GM21447 (cell line): Measurements from ENCODE around the gene TNPO1.
"Not testable (repeated sequence)": the region's sequence is repeated elsewhere in the genome, so short reads cannot be mapped to it uniquely, and the experiment has no call there.

Source experiments
- ATAC-seq: cut with Tn5 transposase; IDR thresholded peaks from one replicate; pipeline ENCODE4 v1.9.1; 2021; ENCODE audit not compliant: unreplicated experiment

The TNPO1 gene

DNA sequence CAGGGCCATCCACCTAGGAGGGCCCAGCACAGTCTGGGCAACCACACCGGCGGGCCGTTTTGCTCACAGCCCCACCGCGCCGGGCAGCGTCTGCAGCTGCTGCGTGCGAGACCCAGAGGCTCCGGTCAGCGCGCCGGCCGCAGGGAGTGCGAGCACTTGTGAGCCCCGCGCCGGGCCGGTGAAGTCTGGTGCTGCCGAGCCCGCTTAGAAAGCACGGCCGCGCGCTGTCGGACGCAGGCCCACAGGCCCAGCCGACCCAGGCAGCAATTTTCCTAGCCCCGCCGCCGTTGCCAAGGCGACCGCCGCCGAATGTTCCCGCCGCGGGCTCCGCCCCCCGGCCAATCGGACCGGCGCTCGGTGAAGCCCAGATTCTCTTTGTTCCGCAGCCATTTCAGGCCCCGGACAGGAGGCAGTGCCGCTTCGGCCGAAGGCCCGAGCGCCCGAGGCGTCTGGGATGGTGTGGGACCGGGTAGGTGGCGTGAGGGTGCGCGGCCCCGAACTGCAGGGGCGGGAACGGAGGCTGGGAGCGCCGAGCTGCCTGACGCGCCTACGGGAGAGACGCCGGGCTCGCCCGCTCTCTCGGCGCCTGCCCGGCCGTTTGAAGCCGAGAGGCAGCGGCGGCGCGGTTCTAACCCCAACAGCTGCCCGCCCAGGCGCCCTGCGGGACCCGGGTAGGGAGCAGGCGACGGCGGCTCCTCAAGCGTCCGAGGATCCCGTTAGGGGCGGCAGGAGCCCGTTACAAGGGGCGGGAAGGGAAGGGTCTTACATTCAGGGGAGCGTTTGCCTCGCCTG, at the start of gene TNPO1:
TSS of gene TNPO1 (plus strand) at position 378 of the 792 bp plus-strand sequence. CDS start at position 455, 77 bp downstream.
- ATAC-seq = peak; percentile 75

GRCh38 chr5:72767289-72768010, 49.0 kb upstream of the TNPO1 start:
- ATAC-seq = no peak

GRCh38 chr5:72770266-72770665, 46.2 kb upstream of the TNPO1 start:
- ATAC-seq = no peak

DNA sequence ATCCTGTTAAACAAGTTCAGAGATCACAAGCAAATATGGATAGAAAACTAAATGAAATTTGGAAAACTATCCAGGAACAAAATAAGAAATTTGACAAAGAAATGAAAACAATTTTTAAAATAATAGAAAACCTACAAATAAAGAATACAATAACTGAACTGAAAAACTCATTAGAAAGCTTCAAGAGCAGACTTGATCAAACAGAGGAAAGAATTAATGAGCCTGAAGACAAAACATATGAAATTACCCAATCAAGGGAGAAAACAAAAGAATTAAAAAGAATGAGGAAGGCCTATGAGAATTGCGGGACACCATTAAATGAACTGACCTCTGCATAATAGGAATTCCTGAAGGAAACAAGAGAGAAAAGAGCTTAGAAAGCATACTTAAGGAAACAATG, 39.8 kb upstream of the TNPO1 start:
- ATAC-seq = no peak

- ATAC-seq = no peak
These were observed 36.9 kb upstream of the TNPO1 start for GRCh38 chr5:72779520-72779919.

DNA sequence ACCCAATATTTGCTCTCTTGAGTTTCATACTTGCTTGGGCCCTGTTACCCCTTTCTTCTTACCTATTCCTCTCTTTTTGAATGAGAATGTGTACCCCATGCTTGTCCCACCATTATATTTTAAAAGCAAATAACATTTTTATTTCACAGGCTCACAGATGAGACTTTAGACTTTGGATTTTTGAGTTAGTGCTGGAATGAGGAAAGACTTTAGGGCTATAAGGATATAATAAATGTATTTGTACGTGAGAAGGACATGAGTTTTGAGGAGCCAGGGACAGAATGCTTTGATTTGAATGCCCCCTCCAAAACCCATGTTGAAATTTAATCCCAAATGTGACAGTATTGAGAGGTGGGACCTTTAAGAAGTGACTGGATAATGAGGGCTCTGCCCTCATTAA, 33.1 kb upstream of the TNPO1 start:
- ATAC-seq = no peak

GRCh38 chr5:72784129-72784528, 32.3 kb upstream of the TNPO1 start:
- no peak for ATAC-seq

GRCh38 chr5:72785801-72786200, 30.7 kb upstream of the TNPO1 start:
- no peak for ATAC-seq

DNA sequence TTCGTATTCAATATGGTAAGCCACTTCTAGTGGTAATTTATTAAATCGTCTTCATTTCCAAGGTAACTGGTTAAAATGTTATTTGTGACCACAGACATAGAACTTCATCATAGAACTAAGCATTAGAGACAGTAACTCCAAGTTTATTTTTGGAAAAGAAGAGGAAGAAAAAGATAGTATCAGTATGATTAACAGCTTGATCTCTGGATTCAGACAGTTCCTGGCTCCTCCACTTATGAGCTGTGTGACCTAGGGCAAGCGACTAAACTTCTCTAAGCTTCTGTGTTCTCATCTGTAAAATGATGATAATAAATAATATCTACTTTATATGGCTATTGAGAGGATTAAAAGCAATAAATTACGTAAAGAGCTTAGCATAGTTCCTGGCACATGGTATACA, 29.8 kb upstream of the TNPO1 start:
- ATAC-seq = no peak

- no peak for ATAC-seq
These were observed 27.5 kb upstream of the TNPO1 start for GRCh38 chr5:72788866-72789505.

DNA sequence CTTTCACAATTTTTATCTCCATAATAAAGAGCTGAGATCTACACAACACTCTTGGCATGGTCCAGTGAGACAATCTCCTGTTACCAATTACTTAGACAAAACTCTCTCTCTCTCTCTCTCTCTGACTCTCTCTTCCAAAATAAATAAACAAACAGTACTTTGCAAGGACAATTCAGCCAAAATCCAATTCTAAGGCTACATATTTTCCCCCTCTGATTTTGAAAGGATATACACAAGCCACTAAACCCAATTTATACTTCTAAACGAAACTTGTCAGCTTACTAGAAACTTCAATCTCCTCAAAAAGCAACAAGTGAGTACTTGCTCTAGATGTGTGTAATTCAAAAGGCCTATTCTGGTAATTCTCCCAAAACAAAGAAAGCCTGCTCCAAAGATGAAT, 26.3 kb upstream of the TNPO1 start:
- ATAC-seq = no peak

DNA sequence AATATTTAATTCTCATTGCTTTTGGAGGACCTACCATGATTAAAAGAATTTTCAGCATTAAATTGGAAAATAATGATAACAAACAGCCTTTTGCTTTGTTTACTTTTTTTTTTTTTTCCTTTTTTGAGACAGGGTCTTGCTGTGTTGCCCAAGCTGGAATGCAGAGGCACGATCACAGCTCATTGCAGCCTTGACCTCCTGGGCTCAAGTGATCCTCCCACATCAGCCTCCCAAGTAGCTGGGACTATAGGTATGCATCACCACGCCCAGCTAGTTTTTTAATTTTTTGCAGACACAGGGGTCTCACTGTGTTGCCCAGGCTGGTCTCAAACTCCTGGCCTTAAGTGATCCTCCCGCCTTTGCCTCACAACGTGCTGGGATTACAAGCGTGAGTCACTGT, 23.8 kb upstream of the TNPO1 start:
- not testable (repeated sequence) for ATAC-seq

DNA sequence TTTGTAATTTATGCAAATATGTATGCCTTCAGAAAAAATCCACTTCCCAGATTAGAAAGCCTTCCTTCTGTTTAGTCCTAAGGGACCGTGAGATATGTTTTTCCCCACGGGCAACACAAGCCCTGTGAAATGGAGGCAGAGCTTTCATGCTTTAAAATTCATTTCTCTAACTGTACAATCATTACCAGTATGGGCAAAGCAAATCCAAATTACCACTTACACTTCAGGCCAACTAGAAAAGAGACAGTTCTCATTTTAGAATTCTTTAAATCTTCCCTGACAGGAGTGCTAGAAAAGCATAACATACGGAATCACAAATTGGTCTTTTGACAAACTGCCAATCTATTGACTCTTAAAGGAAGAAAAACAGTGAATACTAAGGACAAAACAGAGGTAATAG, 20.5 kb upstream of the TNPO1 start:
- ATAC-seq = no peak

GRCh38 chr5:72799721-72800120, 16.7 kb upstream of the TNPO1 start:
- ATAC-seq = no peak

GRCh38 chr5:72808637-72809036, 7.8 kb upstream of the TNPO1 start:
- not testable (repeated sequence) for ATAC-seq

DNA sequence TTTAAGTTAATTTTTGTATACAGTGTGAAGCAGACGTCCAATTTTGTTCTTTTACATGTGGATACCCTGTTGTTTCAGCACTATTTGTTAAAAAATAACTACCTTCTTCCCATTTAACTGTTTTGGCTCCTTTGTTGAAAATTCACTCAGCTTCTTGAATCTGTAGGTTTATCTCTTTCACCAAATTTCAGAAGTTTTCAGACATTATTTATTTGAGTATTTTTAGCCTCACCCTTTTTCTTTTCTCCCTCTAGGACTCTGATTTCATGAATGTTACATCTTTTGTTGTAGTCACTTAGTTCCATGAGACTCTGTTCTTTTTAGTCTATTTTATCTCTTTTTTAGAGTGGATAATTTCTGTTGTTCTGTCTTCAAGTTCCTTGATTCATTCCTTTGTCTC, 4.6 kb upstream of the TNPO1 start:
- no peak for ATAC-seq

DNA sequence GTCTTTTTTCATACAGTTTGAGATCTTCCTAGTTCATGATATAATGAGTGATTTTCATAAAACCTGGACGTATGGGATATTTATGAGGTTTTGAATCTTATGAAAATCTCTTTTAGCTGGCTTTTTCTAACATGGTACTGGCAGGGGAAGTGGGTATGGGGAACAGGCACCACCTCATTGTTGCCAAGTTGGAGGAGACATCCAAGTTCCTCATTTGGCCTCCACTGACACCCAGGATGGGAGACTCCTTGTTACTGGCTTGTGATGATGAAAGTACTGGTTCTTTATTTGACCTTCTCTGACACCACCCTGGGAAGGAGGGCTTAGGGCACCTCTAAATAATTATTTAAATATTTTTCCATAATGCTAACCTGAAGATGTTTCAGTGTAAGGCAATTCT, 4.0 kb upstream of the TNPO1 start:
- no peak for ATAC-seq

- no peak for ATAC-seq
These were observed 2.4 kb upstream of the TNPO1 start for GRCh38 chr5:72814104-72814503.

GRCh38 chr5:72814864-72815263, 1.6 kb upstream of the TNPO1 start:
- no peak for ATAC-seq

DNA sequence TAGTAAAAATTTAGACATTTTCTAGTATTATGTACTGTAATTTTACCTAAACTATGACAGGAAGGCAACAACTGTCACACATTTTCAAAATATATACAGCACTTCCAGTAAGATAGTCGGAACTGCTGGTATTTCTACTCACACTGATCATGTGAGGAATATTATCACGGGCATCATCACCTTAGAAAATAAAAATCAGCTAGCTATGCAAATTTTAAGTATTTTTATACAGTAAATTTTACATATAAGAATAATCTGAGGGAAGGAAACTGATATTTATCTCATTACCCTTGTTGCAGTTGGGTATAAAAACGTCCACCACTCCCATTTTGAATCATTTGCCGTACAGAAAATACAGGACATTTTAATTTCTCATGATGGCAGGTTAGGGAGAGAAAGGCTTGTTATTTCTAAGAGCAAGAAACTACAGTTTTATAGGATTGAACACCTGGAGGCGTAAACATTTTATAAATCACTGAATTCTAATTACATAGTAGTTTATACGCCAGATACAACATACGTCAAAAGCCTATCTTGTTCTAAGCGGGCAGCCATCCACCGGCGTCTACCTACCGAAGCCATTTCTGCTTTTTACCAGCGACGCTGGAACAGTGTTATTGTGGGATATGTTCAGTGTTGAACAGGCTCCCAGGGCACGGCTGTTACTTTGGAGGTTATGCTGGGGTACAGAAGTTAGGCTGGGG, 729 bp upstream of the TNPO1 start:
- ATAC-seq = no peak

- ATAC-seq = peak; percentile 27
These were observed 618 bp downstream of the TNPO1 start for GRCh38 chr5:72817076-72817481.
